ENCODE results near the gene PERP. TPM values are rescaled to one million over a fixed set of nuclear protein-coding genes. Genes with fewer than 3 reads are reported as not detected.

The PERP gene
- total and polyA plus RNA-seq, 2 of the 8 experiments (the other 6 are each of a cell fraction or from before 2014, with no cell fraction given), result 21.0 to 26.7 TPM

- no peak for TF ChIP-seq CHD7 (IDR thresholded peaks at IDR 0.05; ENCODE audit: insufficient replicate concordance, low read length)
- no peak for TF ChIP-seq SIN3A (conservative IDR thresholded peaks at IDR 0.05 in 1 of 2, IDR thresholded peaks at IDR 0.05 in 1 of 2; ENCODE audit: low read depth in 1 of 2, low read length in 2 of 2)
- TF ChIP-seq BRCA1 (IDR thresholded peaks at IDR 0.05; ENCODE audit: low read depth, low read length), result no peak
- TF ChIP-seq NRF1 (IDR thresholded peaks at IDR 0.05; ENCODE audit: low read depth, low read length), result no peak
- no peak for TF ChIP-seq SP4 (IDR thresholded peaks at IDR 0.05; ENCODE audit: low read length)
- no peak for TF ChIP-seq MAFK (IDR thresholded peaks at IDR 0.05; ENCODE audit: low read depth, low read length)
- no peak for TF ChIP-seq TAF1 (IDR thresholded peaks at IDR 0.05; ENCODE audit: low read depth, low read length)
- no peak for TF ChIP-seq POU5F1 (IDR thresholded peaks at IDR 0.05; ENCODE audit: low read depth, low read length)
- no peak for TF ChIP-seq PHF8 (conservative IDR thresholded peaks at IDR 0.05; ENCODE audit: low read depth, low read length)
- no peak for TF ChIP-seq NANOG (IDR thresholded peaks at IDR 0.05; ENCODE audit: insufficient read depth, low read depth, low read length, poor library complexity, severe bottlenecking)
- no peak for TF ChIP-seq KDM5A (IDR thresholded peaks at IDR 0.05; ENCODE audit: low read length)
- TF ChIP-seq TCF12 (IDR thresholded peaks at IDR 0.05; ENCODE audit: low read depth, low read length), result no peak
- TF ChIP-seq ASH2L (IDR thresholded peaks at IDR 0.05; ENCODE audit: low read length), result no peak
Observed at GRCh38 chr6:138073264-138073663, 34.0 kb downstream of the PERP start (continued).
